Left lung (tissue), 10 donors: Measurements from ENCODE around the gene KRTAP4-11. TPM values are rescaled to one million over a fixed set of nuclear protein-coding genes. Genes with fewer than 3 reads are reported as not detected.

Experiments
- ATAC-seq: fragments of 200-7000 bp; cut with Tn5 transposase; one replicate; pipeline ENCODE4 v1.9.1; 2020; ENCODE audit warnings: moderate library complexity
- DNase-seq, 4 donors: peaks; one replicate each; pipeline ENCODE4 v3.0.0-alpha.2; 2013 to 2020
- H3K27ac ChIP-seq, 2 donors: fragments of 200-600 bp; sonication (generic) in 1 of 2; one replicate each; pipeline versions ENCODE4 v1.5.0 to v1.8.0; 2020 to 2021
- H3K27me3 ChIP-seq, 2 donors: fragments of 200-600 bp; sonication (generic) in 1 of 2; one replicate each; pipeline versions ENCODE4 v1.5.0 to v1.8.0; 2020 to 2021
- H3K36me3 ChIP-seq, 2 donors: fragments of 200-600 bp; sonication (generic) in 1 of 2; one replicate each; pipeline versions ENCODE4 v1.5.0 to v1.8.0; 2020 to 2021
- H3K4me1 ChIP-seq, 2 donors: fragments of 200-600 bp; one replicate each; pipeline ENCODE4 v1.8.0; 2021
- H3K4me3 ChIP-seq, 2 donors: fragments of 200-600 bp; sonication (generic) in 1 of 2; one replicate each; pipeline versions ENCODE4 v1.5.0 to v1.8.0; 2020 to 2021; ENCODE audit warnings: mild to moderate bottlenecking in 1 of 2
- H3K9me3 ChIP-seq, 2 donors: fragments of 200-600 bp; sonication (generic) in 1 of 2; one replicate each; pipeline versions ENCODE4 v1.5.0 to v1.8.0; 2020 to 2021
- intact Hi-C, 2 donors: fragments of 100-400 bp; cut with DNase I; formaldehyde crosslinking; loops; one replicate each; pipeline versions ENCODE4 v1.11.2 to v1.14.2; 2022
- polyA plus RNA-seq, 6 donors: library from polyadenylated mRNA; unstranded; fragments of 120-200 nt; gene quantifications; one replicate each; pipeline ENCODE4 v1.2.1, GENCODE V29; 2013; ENCODE audit not compliant: insufficient read length in 6 of 6
- total RNA-seq, 2 donors: library from RNA; stranded (reverse); fragmentation: NEBNext Ultra II Directional; extraction: Animal tissue kit (Norgen Biotek cat#: 25700); gene quantifications; one replicate each; pipeline ENCODE4 v1.2.1, GENCODE V29; 2021
- TF ChIP-seq, protein P1 (sequence below), 2 donors: fragments of 200-600 bp; sonication (generic) in 1 of 2; IDR thresholded peaks; one replicate each; pipeline versions ENCODE4 v1.5.0 to v1.8.0; 2021; ENCODE audit warnings: antibody characterized with exemption in 2 of 2
- donor health status: DM: no; HTN: yes; CAD: no.
- donor health status: DM: no; HTN: no; CAD: no.

Gene KRTAP4-11
- total and polyA plus RNA-seq, 8 donors, result 0.23 TPM; not detected in 7

DNA sequence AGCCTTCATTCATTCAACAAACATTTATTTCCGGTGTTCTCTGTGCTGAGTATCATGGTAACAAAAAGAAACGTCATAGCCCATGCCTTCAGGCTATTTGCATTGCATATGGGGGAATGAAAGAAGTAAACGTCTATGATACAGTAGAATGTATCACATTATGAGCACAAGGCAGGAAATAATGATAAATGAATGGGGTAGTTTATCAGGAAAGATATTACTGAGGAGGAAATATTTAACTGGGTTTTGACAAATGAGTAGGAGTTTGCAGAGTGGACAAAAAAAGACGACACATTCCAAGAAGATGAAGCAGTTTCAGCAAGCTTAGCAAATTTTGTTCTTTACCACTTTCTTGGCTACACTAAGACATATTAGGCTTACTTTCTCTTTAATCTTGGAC is 35.5 kb downstream of the KRTAP4-11 start:
- intact Hi-C loops, result no loop called here
- H3K9me3 ChIP-seq, result no peaks in the 10 kb centered on the region

DNA sequence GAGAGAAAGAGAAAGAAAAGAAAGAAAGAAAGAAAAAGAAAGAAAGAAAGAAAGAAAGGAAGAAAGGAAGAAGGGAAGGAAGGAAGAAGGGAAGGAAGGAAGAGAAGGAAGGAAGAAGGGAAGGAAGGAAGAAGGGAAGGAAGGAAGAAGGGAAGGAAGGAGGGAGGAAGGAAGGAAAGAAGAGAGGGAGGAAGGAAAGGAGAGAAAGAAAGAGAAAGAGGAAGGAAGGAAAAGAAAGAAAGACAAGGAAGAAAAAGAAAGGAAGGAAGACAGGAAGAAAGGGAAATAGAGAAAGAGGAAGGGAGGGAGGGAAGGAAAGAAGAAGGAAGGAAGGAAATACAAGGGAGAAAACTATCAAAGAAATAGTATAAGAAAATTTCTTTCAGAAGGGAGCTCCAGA is 41.4 kb downstream of the KRTAP4-11 start:
- Histone ChIP-seq H3K36me3 (no peaks in the 10 kb centered on the region), H3K27me3 (peaks cover 0 to 5% of the 10 kb centered on the region in 2 donors), H3K4me1 (no peaks in the 10 kb centered on the region), H3K9me3 (no peaks in the 10 kb centered on the region), H3K27ac (no peak overlapping the region), H3K4me3 (no peak overlapping the region)
- TF ChIP-seq, protein P1, sequence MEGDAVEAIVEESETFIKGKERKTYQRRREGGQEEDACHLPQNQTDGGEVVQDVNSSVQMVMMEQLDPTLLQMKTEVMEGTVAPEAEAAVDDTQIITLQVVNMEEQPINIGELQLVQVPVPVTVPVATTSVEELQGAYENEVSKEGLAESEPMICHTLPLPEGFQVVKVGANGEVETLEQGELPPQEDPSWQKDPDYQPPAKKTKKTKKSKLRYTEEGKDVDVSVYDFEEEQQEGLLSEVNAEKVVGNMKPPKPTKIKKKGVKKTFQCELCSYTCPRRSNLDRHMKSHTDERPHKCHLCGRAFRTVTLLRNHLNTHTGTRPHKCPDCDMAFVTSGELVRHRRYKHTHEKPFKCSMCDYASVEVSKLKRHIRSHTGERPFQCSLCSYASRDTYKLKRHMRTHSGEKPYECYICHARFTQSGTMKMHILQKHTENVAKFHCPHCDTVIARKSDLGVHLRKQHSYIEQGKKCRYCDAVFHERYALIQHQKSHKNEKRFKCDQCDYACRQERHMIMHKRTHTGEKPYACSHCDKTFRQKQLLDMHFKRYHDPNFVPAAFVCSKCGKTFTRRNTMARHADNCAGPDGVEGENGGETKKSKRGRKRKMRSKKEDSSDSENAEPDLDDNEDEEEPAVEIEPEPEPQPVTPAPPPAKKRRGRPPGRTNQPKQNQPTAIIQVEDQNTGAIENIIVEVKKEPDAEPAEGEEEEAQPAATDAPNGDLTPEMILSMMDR (IDR thresholded peaks at IDR 0.05), result no peak
- DNase-seq (no peak), ATAC-seq (no peak)
- intact Hi-C loops, result no loop called here

More for the DNA sequence above, 35.5 kb downstream of the KRTAP4-11 start:
- DNase-seq, result no peak
- no peak overlapping the region for H3K4me3 ChIP-seq
- H3K27ac ChIP-seq, result no peak overlapping the region
- H3K36me3 ChIP-seq, result no peaks in the 10 kb centered on the region
- no peaks in the 10 kb centered on the region for H3K4me1 ChIP-seq
- no peak for ATAC-seq
- H3K27me3 ChIP-seq, result no peaks in the 10 kb centered on the region
- TF ChIP-seq, protein P1 (IDR thresholded peaks at IDR 0.05), result no peak

DNA sequence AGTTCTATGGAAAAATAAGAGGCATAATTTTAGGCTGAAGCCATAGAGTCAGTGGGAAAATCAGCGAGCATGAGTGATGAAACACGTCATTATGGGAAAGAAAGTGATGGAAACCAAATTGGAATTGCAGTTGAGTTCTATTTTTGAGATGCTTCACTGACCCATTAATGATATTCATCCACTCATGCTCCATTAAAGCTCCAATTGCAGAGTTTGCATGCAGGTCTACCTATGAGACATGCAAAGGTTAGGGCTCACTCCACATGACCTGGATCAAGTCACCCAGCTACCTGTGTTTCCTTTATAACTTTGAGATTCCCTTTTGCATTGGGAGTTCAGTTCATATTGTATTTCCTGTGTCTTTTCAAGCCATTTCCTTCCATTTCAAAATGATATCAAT is 44.5 kb downstream of the KRTAP4-11 start:
- intact Hi-C loops, result no loop called here
- no peak for DNase-seq
- TF ChIP-seq, protein P1 (IDR thresholded peaks at IDR 0.05), result no peak
- H3K4me3 ChIP-seq, result no peak overlapping the region
- no peaks in the 10 kb centered on the region for H3K36me3 ChIP-seq
- no peak overlapping the region for H3K27ac ChIP-seq
- no peaks in the 10 kb centered on the region for H3K9me3 ChIP-seq
- H3K27me3 ChIP-seq, result peaks cover 0 to 5% of the 10 kb centered on the region in 2 donors
- H3K4me1 ChIP-seq, result no peaks in the 10 kb centered on the region
- ATAC-seq, result no peak

DNA sequence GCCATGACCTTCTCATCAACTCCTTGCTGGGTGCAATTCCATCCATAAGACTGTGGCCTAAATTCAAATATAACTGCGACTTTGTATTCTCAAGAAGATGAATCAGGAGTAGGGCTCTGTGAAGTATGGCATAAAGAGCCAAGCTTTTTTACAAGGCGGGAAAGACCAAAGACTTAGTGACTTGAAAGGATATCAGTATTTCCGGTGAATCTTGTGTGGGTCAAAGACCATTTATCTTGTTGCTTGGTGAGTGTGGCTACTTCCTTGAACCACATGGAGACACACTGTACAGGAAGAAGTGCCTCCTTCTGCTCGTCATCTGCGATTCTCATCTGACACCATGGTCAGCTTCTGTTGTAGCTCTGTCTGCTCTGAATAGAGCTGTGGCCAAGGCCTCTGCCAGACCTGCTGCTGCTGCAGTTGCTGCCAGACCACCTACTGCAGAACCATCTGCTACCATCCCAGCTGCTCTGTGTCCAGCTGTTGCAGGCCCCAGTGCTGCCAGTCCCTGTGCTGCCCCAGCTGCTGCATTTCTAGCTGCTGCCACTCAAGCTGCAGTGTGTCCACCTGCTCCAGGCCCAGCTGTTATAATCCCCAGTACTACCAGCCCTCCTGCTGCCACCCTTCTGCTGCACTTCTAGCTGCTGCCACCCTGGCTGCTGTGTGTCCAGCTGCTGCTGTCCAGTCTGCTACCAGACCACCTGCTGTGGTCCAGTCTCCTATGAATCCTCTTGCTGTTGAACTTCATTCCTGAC is 46.4 kb downstream of the KRTAP4-11 start:
- no peaks in the 10 kb centered on the region for H3K9me3 ChIP-seq
- ATAC-seq (no peak), DNase-seq (no peak)
- H3K27me3 ChIP-seq, result peaks cover 0 to 5% of the 10 kb centered on the region in 2 donors
- no peak overlapping the region for H3K4me3 ChIP-seq
- H3K4me1 ChIP-seq, result no peaks in the 10 kb centered on the region
- no peaks in the 10 kb centered on the region for H3K36me3 ChIP-seq
- no peak overlapping the region for H3K27ac ChIP-seq
- intact Hi-C loops, result no loop called here
- TF ChIP-seq, protein P1 (IDR thresholded peaks at IDR 0.05), result no peak

DNA sequence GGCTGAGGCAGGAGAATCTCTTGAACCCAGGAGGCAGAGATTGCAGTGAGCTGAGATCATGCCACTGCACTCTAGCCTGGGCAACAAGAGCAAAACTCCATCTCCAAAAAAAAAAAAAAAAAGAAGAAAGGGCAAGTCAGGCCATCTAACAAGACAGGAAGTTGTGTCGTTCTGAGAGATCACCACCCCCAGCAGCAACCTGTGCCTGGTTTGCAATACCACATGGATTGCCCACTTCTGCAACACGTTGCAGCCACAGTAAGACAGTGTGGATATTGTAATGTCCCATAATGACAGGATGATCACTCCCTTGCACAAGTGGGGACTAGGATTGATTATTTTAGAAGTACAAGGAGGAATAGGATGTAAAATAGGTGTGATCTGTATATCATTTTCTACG is 49.1 kb downstream of the KRTAP4-11 start:
- TF ChIP-seq, protein P1 (IDR thresholded peaks at IDR 0.05), result no peak
- ATAC-seq, result no peak
- Histone ChIP-seq H3K36me3 (no peaks in the 10 kb centered on the region), H3K9me3 (no peaks in the 10 kb centered on the region), H3K4me1 (no peaks in the 10 kb centered on the region), H3K27ac (no peak overlapping the region), H3K4me3 (no peak overlapping the region), H3K27me3 (no peaks in the 10 kb centered on the region)
- intact Hi-C loops, result no loop called here
- DNase-seq, result no peak
